ENCODE measurements around the gene KBTBD7.

KBTBD7 gene

DNA sequence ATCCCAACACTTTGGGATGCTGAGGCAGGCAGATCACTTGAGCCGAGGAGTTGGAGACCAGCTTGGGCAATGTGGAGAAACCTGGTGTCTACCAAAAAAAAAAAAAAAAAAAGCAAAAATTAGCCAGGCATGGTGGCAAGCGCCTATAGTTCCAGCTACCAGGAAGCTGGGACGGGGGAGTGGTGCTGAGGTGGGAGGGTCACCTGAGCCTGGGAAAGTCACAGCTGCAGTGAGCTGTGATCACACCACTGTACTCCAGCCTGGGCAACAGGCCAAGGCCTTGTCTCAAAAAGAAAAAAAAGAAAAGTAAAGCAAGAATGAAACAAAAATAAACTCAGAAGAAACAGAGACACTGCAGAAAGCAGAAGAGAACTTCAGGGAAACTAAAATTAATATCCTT, 37.4 kb upstream of the KBTBD7 start:
- TF ChIP-seq, protein P1, sequence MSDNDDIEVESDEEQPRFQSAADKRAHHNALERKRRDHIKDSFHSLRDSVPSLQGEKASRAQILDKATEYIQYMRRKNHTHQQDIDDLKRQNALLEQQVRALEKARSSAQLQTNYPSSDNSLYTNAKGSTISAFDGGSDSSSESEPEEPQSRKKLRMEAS (IDR thresholded peaks at IDR 0.05; ENCODE audit: low read depth, low read length): no peak
- TF ChIP-seq, protein P2, sequence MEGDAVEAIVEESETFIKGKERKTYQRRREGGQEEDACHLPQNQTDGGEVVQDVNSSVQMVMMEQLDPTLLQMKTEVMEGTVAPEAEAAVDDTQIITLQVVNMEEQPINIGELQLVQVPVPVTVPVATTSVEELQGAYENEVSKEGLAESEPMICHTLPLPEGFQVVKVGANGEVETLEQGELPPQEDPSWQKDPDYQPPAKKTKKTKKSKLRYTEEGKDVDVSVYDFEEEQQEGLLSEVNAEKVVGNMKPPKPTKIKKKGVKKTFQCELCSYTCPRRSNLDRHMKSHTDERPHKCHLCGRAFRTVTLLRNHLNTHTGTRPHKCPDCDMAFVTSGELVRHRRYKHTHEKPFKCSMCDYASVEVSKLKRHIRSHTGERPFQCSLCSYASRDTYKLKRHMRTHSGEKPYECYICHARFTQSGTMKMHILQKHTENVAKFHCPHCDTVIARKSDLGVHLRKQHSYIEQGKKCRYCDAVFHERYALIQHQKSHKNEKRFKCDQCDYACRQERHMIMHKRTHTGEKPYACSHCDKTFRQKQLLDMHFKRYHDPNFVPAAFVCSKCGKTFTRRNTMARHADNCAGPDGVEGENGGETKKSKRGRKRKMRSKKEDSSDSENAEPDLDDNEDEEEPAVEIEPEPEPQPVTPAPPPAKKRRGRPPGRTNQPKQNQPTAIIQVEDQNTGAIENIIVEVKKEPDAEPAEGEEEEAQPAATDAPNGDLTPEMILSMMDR (IDR thresholded peaks at IDR 0.05; ENCODE audit: low read depth, low read length): no peak
- TF ChIP-seq MYC (IDR thresholded peaks at IDR 0.05; ENCODE audit: low read depth, low read length) (no peak), POLR2A (IDR thresholded peaks at IDR 0.05; ENCODE audit: extremely low read depth, insufficient read length) (no peak)
- no peak for DNase-seq (ENCODE audit: low read depth)
- no peak overlapping the region for H3K4me3 ChIP-seq (ENCODE audit: low read depth, low read length)

DNA sequence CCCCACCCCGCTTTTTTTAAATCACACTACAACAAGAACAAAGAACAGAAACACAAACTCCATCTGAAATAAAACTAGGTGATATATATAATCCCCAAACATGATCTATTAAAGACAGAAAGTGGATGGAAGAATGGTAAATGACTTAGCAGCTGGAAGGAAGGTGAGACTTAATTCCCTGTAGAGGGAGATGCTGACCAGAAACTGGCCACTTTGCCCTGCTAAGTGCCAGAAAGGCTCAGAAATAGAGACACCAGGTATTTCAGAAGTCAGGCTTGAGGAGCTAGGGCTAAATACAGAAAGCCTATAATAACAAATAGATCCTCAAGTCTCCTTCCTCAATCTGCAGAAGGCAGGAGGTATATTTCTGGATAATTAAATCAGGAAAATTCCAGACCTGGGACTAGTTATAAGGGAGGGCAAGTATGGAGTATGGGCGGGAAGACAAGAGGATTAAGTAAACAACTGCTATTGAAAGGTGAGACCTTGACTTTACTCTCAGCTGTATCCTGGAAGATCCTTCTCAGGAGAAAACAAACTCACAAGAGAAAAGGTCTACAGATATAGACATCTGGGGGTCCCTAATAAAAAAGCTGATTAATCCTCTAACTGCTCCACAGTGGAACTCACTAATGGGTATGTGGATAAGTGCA, 36.8 kb upstream of the KBTBD7 start:
- no peak overlapping the region for H3K4me3 ChIP-seq (ENCODE audit: low read depth, low read length)
- TF ChIP-seq, protein P2 (IDR thresholded peaks at IDR 0.05; ENCODE audit: low read depth, low read length): no peak
- DNase-seq (ENCODE audit: low read depth): no peak

DNA sequence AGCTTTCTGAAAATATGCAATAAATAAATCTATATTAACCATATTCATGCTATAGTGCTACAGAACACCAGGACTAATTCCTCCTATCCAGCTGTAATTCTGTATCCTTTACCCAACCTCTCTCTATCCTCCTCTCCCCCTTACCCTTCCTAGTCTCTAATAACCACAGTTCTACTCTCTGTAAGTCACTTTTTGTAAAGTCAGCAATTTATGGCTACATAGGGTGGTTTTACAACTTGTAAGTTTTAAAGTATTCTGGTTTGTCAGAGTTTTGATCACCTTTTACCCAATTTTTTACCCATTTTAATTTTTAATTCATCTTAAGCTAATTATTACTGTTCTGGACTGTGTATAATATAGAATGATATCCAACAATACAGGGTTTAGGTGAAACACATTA, 35.0 kb upstream of the KBTBD7 start:
- DNase-seq (ENCODE audit: low read depth): no peak
- no peak overlapping the region for H3K4me3 ChIP-seq (ENCODE audit: low read depth, low read length)
- TF ChIP-seq, protein P1 (IDR thresholded peaks at IDR 0.05; ENCODE audit: low read depth, low read length): no peak
- no peak for TF ChIP-seq MYC (IDR thresholded peaks at IDR 0.05; ENCODE audit: low read depth, low read length)
- TF ChIP-seq POLR2A (IDR thresholded peaks at IDR 0.05; ENCODE audit: extremely low read depth, insufficient read length): no peak
- TF ChIP-seq, protein P2 (IDR thresholded peaks at IDR 0.05; ENCODE audit: low read depth, low read length): no peak

DNA sequence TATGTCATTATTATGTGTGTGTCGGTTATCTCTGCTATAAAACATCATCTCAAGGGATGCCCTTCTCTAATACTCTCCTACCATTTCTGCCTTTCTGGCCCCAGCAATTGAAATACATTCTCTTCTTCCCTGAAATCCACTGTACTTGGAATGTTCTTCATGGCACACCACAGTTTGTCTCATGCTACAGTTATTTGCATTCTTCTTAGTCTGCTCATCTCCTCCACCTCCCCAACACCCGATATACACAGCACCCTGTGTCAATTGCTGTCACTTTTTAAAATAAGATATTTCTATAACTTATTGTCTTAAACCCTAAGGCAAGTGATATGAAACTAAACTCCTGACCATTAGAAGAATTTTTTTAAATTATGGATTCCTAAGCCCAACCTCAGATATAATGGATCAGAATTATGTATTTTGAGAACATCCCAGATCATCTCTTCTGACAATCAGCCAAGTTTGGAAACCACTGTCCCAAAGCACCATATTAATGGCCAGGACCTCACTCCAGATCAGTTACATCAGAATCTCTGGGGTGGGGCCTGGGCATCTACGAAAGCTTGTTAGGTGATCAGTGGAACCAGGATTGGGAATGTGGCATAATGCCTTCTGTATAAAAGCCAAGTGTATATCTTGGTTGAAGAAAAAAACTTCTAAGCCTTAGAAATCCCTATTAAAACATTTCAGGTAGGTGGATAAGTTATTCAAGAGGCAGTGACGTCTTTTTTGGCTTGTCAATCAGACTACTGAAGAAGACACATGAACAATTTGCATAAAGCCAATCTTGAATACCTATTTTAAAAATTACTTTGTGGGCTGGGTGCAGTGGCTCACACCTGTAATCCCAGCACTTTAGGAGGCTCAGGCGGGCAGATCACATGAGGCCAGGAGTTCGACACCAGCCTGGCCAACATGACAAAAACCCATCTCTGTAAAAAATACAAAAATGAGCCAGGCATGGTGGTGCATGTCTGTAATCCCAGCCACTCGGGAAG, 30.0 kb upstream of the KBTBD7 start:
- TF ChIP-seq, protein P1 (IDR thresholded peaks at IDR 0.05; ENCODE audit: low read depth, low read length): no peak
- no peak for TF ChIP-seq POLR2A (IDR thresholded peaks at IDR 0.05; ENCODE audit: extremely low read depth, insufficient read length)
- H3K4me3 ChIP-seq (ENCODE audit: low read depth, low read length): no peak overlapping the region
- no peak for DNase-seq (ENCODE audit: low read depth)

DNA sequence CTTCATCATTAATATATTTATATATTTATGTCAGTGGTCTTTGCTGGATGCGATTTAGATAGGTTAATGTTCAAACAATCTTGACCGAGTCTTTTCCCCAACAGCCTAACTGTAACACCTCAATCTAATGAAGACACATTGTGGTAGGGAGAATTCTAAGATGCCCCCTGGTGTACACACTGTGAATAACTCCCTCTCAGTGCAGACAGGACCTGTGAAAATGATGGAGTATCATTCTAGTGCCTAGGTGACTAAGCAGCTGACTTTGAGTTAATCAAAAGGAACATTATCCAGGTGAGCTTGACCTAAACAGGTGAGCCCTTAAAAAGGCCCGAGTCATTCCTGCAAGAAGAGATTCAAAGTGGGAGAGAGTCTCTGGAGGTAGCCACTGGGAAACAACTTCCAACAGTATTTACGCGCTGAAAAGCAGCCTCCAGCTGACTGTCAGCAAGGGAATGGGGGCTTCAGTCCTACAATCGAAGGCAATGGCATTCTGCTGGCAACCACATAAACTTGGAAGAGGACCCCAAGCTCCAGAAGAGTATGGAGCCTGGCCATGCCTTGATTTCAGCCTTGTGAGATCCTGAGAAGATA, 28.0 kb upstream of the KBTBD7 start:
- no peak overlapping the region for H3K4me3 ChIP-seq (ENCODE audit: low read depth, low read length)
- no peak for TF ChIP-seq MYC (IDR thresholded peaks at IDR 0.05; ENCODE audit: low read depth, low read length)
- TF ChIP-seq, protein P2 (IDR thresholded peaks at IDR 0.05; ENCODE audit: low read depth, low read length): peak; percentile 79
- TF ChIP-seq, protein P1 (IDR thresholded peaks at IDR 0.05; ENCODE audit: low read depth, low read length): peak; percentile 27; the same call in 1 of the 2 replicates
- TF ChIP-seq POLR2A (IDR thresholded peaks at IDR 0.05; ENCODE audit: extremely low read depth, insufficient read length): no peak
- peak; percentile 66 for DNase-seq (ENCODE audit: low read depth)

DNA sequence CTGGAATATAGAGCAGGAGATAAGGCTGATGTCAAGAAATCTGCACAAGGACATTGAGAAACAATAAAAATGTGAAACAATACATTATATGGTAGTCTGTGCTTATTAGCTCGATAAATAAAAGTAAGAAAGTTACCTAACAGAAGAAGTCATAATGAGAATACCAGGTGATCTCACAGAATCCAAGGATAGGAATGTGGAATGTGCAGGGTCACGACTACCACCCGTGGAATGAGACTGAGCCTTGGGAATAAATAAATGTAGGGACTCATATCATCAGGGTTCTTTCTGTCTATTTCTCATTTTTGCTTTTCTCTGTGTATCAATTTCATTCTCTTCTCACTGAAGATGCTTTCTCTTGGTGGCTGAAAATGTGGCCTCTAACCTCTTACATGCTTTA, 26.0 kb upstream of the KBTBD7 start:
- no peak for DNase-seq (ENCODE audit: low read depth)
- TF ChIP-seq, protein P2 (IDR thresholded peaks at IDR 0.05; ENCODE audit: low read depth, low read length): no peak
- no peak for TF ChIP-seq MYC (IDR thresholded peaks at IDR 0.05; ENCODE audit: low read depth, low read length)
- TF ChIP-seq, protein P1 (IDR thresholded peaks at IDR 0.05; ENCODE audit: low read depth, low read length): no peak
- TF ChIP-seq POLR2A (IDR thresholded peaks at IDR 0.05; ENCODE audit: extremely low read depth, insufficient read length): no peak

More for the DNA sequence above, 26.0 kb upstream of the KBTBD7 start:
- no peak overlapping the region for H3K4me3 ChIP-seq (ENCODE audit: low read depth, low read length)
